ENCODE results near the gene STEEP1. TPM values are rescaled to one million over a fixed set of nuclear protein-coding genes. Genes with fewer than 3 reads are reported as not detected.

The STEEP1 gene
- total and polyA plus RNA-seq, 2 of the 13 experiments (the other 11 are each of a cell fraction or from before 2014, with no cell fraction given): 7.7 to 23.1 TPM

DNA sequence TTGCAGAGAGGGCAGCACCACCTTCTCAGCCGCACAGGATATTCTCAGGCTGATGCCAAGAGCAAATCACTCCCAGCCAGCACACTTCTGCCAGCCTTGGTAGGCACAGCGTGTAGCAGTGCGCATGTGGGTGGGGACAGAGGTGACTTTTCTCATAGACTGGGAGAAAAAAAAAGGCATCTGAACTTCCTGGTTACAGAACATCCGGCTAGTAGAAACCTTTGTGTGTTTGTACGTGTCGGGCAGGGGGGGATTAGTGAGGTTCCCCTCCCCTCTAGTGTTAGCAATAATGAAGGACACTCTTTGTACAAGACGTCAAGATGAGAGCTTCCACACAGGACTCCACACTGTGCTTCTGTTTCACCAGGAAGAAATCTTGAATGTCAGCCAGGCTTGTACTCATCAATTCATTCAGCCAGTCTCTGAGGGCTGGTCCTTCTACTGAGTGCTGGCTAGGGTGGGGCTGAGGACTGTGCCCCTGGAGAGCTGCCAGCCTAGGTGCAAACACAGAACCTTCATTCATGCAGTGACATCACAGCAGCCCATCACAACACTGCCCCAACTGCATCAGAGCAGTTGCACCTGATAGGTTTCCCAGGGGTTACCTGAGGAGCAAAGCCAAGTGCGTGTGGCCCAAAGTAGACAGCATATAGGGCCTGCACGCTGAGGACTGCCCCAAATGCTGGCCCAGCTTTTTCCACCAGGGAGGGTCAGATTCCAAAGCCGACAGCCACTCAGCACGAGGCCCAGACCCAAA lies 62.3 kb downstream of the STEEP1 start (continued):
- no peak for TF ChIP-seq KLF11 (CRISPR knock-in tag; IDR thresholded peaks at IDR 0.05)
- 0 out of 2 replicates have a peak, but pooled peaks have one; percentile 3 for TF ChIP-seq STAG1 (CRISPR knock-in tag; IDR thresholded peaks at IDR 0.05)
- TF ChIP-seq NCOA2 (CRISPR knock-in tag; IDR thresholded peaks at IDR 0.05): 0 out of 2 replicates have a peak, but pooled peaks have one; percentile 28
- TF ChIP-seq, protein P1, sequence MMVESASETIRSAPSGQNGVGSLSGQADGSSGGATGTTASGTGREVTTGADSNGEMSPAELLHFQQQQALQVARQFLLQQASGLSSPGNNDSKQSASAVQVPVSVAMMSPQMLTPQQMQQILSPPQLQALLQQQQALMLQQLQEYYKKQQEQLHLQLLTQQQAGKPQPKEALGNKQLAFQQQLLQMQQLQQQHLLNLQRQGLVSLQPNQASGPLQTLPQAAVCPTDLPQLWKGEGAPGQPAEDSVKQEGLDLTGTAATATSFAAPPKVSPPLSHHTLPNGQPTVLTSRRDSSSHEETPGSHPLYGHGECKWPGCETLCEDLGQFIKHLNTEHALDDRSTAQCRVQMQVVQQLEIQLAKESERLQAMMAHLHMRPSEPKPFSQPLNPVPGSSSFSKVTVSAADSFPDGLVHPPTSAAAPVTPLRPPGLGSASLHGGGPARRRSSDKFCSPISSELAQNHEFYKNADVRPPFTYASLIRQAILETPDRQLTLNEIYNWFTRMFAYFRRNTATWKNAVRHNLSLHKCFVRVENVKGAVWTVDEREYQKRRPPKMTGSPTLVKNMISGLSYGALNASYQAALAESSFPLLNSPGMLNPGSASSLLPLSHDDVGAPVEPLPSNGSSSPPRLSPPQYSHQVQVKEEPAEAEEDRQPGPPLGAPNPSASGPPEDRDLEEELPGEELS (CRISPR knock-in tag; IDR thresholded peaks at IDR 0.05): peak; percentile 31; the same call in 1 of the 2 replicates
- no peak for TF ChIP-seq ZNF615 (CRISPR knock-in tag; IDR thresholded peaks at IDR 0.05; ENCODE audit: borderline replicate concordance)
- TF ChIP-seq EP300 (IDR thresholded peaks at IDR 0.05; ENCODE audit: low read depth in 2 of 2, low read length in 2 of 2): 0 out of 4 replicates have a peak, but pooled peaks of 1 of the 2 experiments have one; percentile 8
- TF ChIP-seq EP300 (CRISPR knock-in tag; IDR thresholded peaks at IDR 0.05; ENCODE audit: borderline replicate concordance): no peak
- TF ChIP-seq KAT8 (CRISPR knock-in tag; IDR thresholded peaks at IDR 0.05): peak; percentile 30
- TF ChIP-seq ZEB1 (IDR thresholded peaks at IDR 0.05; ENCODE audit: insufficient replicate concordance, low read depth): no peak
- 0 out of 2 replicates have a peak, but pooled peaks have one; percentile 21 for TF ChIP-seq SAP130 (CRISPR knock-in tag; IDR thresholded peaks at IDR 0.05; ENCODE audit: low read depth)
- TF ChIP-seq, protein P2, sequence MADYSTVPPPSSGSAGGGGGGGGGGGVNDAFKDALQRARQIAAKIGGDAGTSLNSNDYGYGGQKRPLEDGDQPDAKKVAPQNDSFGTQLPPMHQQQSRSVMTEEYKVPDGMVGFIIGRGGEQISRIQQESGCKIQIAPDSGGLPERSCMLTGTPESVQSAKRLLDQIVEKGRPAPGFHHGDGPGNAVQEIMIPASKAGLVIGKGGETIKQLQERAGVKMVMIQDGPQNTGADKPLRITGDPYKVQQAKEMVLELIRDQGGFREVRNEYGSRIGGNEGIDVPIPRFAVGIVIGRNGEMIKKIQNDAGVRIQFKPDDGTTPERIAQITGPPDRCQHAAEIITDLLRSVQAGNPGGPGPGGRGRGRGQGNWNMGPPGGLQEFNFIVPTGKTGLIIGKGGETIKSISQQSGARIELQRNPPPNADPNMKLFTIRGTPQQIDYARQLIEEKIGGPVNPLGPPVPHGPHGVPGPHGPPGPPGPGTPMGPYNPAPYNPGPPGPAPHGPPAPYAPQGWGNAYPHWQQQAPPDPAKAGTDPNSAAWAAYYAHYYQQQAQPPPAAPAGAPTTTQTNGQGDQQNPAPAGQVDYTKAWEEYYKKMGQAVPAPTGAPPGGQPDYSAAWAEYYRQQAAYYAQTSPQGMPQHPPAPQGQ (CRISPR knock-in tag; IDR thresholded peaks at IDR 0.05; ENCODE audit: borderline replicate concordance): no peak
- peak; percentile 78 for TF ChIP-seq ETV5 (CRISPR knock-in tag; IDR thresholded peaks at IDR 0.05; ENCODE audit: borderline replicate concordance)
- TF ChIP-seq HOXA3 (CRISPR knock-in tag; IDR thresholded peaks at IDR 0.05): 0 out of 2 replicates have a peak, but pooled peaks have one; percentile 5
- TF ChIP-seq CHCHD3 (CRISPR knock-in tag; IDR thresholded peaks at IDR 0.05): no peak
- no peak for TF ChIP-seq RBFOX2 (IDR thresholded peaks at IDR 0.05; ENCODE audit: low read depth, low read length)
- no peak for TF ChIP-seq ZNF703 (CRISPR knock-in tag; IDR thresholded peaks at IDR 0.05; ENCODE audit: borderline replicate concordance)
- TF ChIP-seq, protein P3, sequence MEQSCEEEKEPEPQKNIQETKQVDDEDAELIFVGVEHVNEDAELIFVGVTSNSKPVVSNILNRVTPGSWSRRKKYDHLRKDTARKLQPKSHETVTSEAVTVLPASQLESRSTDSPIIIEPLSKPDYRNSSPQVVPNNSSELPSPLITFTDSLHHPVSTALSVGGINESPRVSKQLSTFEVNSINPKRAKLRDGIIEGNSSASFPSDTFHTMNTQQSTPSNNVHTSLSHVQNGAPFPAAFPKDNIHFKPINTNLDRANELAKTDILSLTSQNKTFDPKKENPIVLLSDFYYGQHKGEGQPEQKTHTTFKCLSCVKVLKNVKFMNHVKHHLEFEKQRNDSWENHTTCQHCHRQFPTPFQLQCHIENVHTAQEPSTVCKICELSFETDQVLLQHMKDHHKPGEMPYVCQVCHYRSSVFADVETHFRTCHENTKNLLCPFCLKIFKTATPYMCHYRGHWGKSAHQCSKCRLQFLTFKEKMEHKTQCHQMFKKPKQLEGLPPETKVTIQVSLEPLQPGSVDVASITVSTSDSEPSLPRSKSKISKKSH (CRISPR knock-in tag; IDR thresholded peaks at IDR 0.05; ENCODE audit: borderline replicate concordance): no peak
- TF ChIP-seq PREB (CRISPR knock-in tag; IDR thresholded peaks at IDR 0.05): no peak
- TF ChIP-seq ZNF512 (CRISPR knock-in tag; IDR thresholded peaks at IDR 0.05): no peak
- no peak for TF ChIP-seq SP2 (CRISPR knock-in tag; IDR thresholded peaks at IDR 0.05)
- no peak for TF ChIP-seq ZMYM3 (CRISPR knock-in tag; IDR thresholded peaks at IDR 0.05)
- TF ChIP-seq ZFP36L1 (CRISPR knock-in tag; IDR thresholded peaks at IDR 0.05): no peak

Measured in HepG2 (cell line).